Esophagus (tissue), 2 donors: ENCODE data around the gene MTHFD1L. TPM values are rescaled to one million over a fixed set of nuclear protein-coding genes. Genes with fewer than 3 reads are reported as not detected.
"Not testable (repeated sequence)": the region's sequence is repeated elsewhere in the genome, so short reads cannot be mapped to it uniquely, and the experiment has no call there.

ENCODE experiments used
- H3K27ac ChIP-seq, 2 donors: one replicate each; pipeline ENCODE4 v1.5.1; 2013; ENCODE audit warnings: low read depth in 2 of 2, mild to moderate bottlenecking in 2 of 2, inconsistent platforms in 1 of 2, low read length in 1 of 2, moderate library complexity in 1 of 2
- H3K27me3 ChIP-seq, 2 donors: one replicate each; pipeline ENCODE4 v1.6.1; 2013; ENCODE audit warnings: low read length in 2 of 2, control low read depth in 1 of 2, mild to moderate bottlenecking in 1 of 2; ENCODE audit not compliant: insufficient read depth in 2 of 2, control insufficient read depth in 1 of 2
- H3K36me3 ChIP-seq, 2 donors: one replicate each; pipeline ENCODE4 v1.6.1; 2013; ENCODE audit warnings: low read length in 1 of 2; ENCODE audit not compliant: control insufficient read depth in 2 of 2, insufficient read depth in 2 of 2
- H3K4me1 ChIP-seq, 2 donors: one replicate each; pipeline ENCODE4 v1.6.1; 2013; ENCODE audit warnings: low read length in 1 of 2; ENCODE audit not compliant: control insufficient read depth in 2 of 2, insufficient read depth in 2 of 2
- H3K4me3 ChIP-seq, 2 donors: one replicate each; pipeline ENCODE4 v1.5.1; 2013; ENCODE audit warnings: low read length in 2 of 2, mild to moderate bottlenecking in 2 of 2, low read depth in 1 of 2, moderate library complexity in 1 of 2
- H3K9me3 ChIP-seq, 2 donors: one replicate each; pipeline ENCODE4 v1.6.1; 2013; ENCODE audit warnings: mild to moderate bottlenecking in 2 of 2, low read depth in 1 of 2, low read length in 1 of 2, moderate library complexity in 1 of 2; ENCODE audit not compliant: control insufficient read depth in 2 of 2, insufficient read depth in 1 of 2
- WGBS, 2 donors: extraction: QIAGEN DNeasy Blood & Tissue Kit; methylation state at CpG; one replicate each; pipeline ENCODE4 v1.1.7; 2013; 5-methylcytosine and 5-hydroxymethylcytosine counted together
- polyA plus RNA-seq, 2 donors: library from polyadenylated mRNA; stranded (reverse); fragments of 200-250 nt; gene quantifications; one replicate each; pipeline ENCODE4 v1.2.3, GENCODE V29; 2013
- donor health status: healthy with polysubstance abuse.
- donor health status: Bipolar disorder and iron deficiency.

Gene MTHFD1L
- polyA plus RNA-seq, 2 donors: 1.6 to 4.1 TPM

DNA sequence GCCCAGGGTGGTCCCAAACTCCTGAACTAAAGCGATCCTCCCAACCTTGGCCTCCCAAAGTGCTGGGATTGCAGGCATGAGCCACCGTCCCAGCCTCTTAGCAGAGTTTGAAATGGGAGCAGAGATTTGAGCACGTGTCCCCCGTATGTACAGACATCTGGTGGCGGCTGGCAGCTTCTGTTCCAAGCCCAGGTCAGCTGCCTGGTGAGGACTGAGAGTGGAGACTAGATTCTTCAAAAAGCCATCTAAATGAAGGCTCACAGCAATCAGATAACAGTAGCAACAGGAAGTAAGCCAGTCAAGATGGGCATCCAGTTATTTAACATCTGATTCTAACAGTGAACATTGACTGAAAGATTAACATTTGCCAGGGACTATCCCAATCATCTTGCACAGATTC lies 246.2 kb downstream of the MTHFD1L start:
- H3K36me3 ChIP-seq: no peaks in the 10 kb centered on the region
- H3K4me1 ChIP-seq: no peaks in the 10 kb centered on the region
- WGBS, 2 donors: 79 to 90% methylated on average over 5 of the region's 5 CpGs
- no peak overlapping the region for H3K27ac ChIP-seq
- H3K4me3 ChIP-seq: no peak overlapping the region
- H3K27me3 ChIP-seq: no peaks in the 10 kb centered on the region
- no peaks in the 10 kb centered on the region for H3K9me3 ChIP-seq

DNA sequence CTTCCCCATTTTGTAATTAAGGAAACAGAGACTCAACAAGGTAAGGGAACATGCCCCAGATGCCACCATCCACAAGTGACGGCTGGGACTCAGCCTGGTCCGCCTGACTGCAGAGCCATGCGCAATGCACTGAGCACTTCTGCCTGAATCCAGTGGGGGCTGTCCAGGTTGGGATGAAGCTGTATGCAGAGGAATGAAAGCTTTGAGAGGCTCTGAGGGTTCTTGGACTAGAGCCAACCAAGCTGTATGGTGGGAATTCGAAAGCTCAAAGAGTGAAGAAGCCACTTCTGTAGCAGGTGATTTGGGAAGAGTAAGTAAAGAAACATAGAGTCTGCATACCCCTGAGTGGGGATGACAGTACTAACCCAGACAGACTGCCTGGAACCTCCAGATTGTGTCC lies 246.6 kb downstream of the MTHFD1L start:
- Histone ChIP-seq H3K27me3 (no peaks in the 10 kb centered on the region), H3K27ac (no peak overlapping the region), H3K4me3 (no peak overlapping the region), H3K36me3 (no peaks in the 10 kb centered on the region), H3K9me3 (no peaks in the 10 kb centered on the region), H3K4me1 (no peaks in the 10 kb centered on the region)
- WGBS, 2 donors: 84 to 88% methylated on average over 4 of the region's 4 CpGs

DNA sequence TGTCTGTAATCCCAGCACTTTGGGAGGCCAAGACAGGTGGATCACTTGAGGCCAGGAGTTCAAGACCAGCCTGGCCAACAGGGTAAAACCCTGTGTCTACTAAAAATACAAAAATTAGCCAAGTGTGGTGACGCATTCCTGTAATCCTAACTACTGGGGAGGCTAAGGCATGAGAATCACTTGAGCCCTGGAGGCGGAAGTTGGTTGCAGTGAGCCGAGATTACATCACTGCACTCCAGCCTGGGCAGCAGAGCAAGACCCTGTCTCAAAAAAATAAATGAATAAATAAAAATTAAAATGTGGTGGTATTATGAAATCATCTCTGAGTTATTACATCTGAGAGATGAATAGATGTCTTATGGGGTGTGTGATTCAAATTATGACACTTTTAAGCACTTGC lies 247.4 kb downstream of the MTHFD1L start:
- H3K9me3 ChIP-seq, H3K27me3 ChIP-seq, H3K4me3 ChIP-seq, H3K27ac ChIP-seq, H3K4me1 ChIP-seq, H3K36me3 ChIP-seq: not testable (repeated sequence)
- 80 to 90% methylated on average over 3 of the region's 3 CpGs for WGBS, 2 donors

DNA sequence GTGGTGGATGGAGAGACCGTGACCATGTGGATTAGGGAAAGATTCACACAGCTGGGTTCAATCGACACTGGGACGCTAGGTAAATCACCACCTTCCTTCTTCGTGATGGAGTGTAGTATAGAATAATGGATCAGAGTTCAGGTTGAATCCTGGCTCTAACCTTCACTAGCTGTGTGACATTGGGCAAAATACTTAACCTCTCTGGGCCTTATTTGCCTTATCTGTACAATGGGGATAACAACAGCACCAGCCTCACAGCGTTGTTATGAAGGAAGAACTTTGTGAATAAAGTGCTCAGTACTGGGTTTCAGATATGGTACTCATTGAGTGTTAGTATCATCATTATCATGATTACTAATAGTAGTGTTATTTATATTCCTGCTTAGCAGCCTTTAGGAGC lies 248.1 kb downstream of the MTHFD1L start:
- WGBS, 2 donors: 94 to 97% methylated on average over 5 of the region's 5 CpGs
- Histone ChIP-seq H3K4me3 (no peak overlapping the region), H3K36me3 (no peaks in the 10 kb centered on the region), H3K27ac (no peak overlapping the region), H3K4me1 (no peaks in the 10 kb centered on the region), H3K9me3 (no peaks in the 10 kb centered on the region), H3K27me3 (no peaks in the 10 kb centered on the region)

DNA sequence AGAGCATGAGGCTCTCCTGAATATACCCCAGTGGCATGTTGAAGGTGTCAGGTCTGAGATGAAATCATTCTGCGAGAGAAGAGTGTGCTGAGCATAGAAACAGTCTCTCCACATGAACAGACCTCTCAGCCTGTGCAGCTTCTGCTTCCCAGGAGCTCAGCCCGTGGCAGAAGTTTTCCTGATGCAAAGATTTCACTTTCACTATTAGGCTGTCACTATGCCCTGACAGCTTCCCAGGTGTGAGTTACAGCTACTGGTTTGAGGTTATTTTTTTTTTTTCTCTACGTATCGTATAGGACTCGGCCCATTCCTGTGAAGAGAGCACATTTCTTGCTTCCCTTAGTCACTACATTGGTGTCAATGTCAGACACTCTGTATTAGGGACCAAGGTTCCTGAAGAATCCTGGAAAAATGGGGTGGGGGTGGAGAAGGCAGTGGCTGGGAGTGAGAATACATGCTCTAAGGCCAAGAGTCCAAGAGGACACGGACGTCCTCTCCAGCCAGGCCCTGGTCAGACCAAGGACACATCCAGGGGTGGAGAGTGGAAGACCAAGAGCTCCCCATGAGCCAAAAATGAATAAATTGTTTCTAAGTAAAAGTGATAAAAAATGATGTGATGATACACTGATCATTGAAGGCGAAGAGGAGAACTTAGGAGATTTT lies 253.1 kb downstream of the MTHFD1L start:
- no peaks in the 10 kb centered on the region for H3K36me3 ChIP-seq
- 72 to 75% methylated on average over 8 of the region's 8 CpGs for WGBS, 2 donors
- no peaks in the 10 kb centered on the region for H3K27me3 ChIP-seq
- no peaks in the 10 kb centered on the region for H3K9me3 ChIP-seq
- no peaks in the 10 kb centered on the region for H3K4me1 ChIP-seq
- no peak overlapping the region for H3K4me3 ChIP-seq
- no peak overlapping the region for H3K27ac ChIP-seq

DNA sequence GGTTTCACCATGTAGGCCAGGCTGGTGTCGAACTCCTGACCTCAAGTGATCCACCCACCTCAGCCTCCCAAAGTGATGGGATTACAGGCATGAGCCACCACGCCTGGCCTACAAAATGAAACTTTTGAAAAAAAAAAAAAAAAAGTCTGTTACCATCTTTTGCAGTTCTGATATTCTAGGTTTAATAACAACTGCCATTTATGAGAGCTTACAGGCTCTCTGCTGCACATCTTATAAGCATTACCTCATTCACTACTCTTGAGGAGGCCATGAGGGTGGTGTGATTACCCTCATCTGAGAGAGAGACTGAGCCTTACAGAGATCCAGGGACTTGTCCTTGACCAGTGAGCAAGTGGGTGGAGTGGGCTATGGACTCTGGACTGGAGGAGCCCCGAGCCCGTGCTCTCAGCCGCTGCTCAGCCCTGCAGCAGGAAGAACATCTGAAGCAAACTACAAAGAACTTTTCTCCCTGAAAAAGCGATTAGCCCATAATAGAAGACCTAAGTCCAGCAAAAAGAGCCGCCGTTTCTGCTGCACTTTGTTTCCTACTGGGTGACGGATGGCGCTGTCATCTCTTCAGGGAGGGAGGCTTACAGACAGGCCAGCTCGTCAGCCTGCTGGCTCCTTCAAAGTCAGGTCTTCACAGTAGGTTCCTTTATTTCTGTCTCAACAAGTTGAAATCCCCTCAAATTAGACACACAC lies 254.5 kb downstream of the MTHFD1L start:
- Histone ChIP-seq H3K27me3 (no peaks in the 10 kb centered on the region), H3K36me3 (no peaks in the 10 kb centered on the region), H3K4me3 (no peak overlapping the region), H3K4me1 (no peaks in the 10 kb centered on the region), H3K27ac (no peak overlapping the region), H3K9me3 (no peaks in the 10 kb centered on the region)
- 83 to 87% methylated on average over 11 of the region's 11 CpGs for WGBS, 2 donors

DNA sequence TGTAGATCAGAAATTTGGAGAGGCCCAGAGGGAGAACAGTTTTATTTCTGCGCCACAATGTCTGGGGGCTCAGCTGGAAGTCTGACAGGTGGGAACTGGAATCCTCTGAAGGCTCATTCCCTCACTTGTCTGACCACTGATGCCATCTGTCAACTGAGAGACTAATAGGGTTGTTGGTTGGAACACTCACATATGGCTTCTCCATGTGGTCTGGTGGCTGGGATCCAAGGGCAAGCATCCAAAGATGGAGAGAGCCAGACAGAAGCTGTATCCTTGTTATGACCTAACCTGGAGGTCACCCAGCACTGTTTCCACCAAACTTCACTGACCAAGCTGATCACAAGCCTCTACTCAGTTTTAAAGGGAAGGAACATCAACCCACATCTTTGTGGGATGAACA lies 256.4 kb downstream of the MTHFD1L start:
- H3K9me3 ChIP-seq: no peaks in the 10 kb centered on the region
- H3K27me3 ChIP-seq: no peaks in the 10 kb centered on the region
- H3K4me1 ChIP-seq: no peaks in the 10 kb centered on the region
- H3K27ac ChIP-seq: no peak overlapping the region
- 84 to 89% methylated on average over 1 of the region's 1 CpG for WGBS, 2 donors
- no peak overlapping the region for H3K4me3 ChIP-seq
- no peaks in the 10 kb centered on the region for H3K36me3 ChIP-seq

DNA sequence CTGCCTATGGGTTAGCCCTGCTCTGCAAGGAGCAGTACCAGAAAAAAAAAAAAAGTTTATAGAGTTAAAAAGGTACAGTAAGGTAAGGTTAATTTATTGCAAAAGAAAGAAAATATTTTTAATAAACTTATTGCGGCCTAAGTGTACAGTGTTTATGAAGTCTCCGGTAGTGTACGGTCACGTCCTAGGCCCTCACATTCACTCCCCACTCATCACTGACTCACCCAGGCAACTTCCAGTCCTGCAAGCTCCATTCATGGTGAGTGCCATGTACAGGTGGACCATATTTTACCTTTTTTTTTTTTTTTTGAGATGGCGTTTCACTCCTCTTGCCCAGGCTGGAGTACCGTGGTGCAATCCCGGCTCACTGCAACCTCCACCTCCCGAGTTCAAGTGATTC lies 258.1 kb downstream of the MTHFD1L start:
- H3K4me1 ChIP-seq, H3K36me3 ChIP-seq, H3K27me3 ChIP-seq, H3K27ac ChIP-seq, H3K9me3 ChIP-seq, H3K4me3 ChIP-seq: not testable (repeated sequence)
- 91 to 92% methylated on average over 8 of the region's 8 CpGs for WGBS, 2 donors

DNA sequence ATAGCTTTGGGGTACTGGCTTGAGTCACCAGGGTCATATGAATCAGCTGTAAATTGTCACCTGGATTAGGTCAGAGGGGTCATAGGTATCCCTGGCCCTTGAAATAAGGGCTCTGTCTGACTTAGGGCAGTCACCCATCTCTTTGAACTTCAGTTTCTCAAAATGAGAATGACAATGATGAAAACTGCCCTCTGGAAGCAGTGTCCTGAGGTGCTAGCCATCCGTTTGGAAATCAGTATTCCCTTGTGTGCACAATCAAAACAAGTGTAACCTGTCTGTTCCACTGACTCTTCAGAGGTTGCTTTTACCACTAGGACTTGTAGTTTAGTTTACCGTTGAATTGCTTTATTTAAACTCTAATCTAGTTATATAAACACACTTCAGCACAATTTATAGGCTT lies 259.7 kb downstream of the MTHFD1L start:
- not testable (repeated sequence) for H3K4me1 ChIP-seq, H3K4me3 ChIP-seq, H3K27ac ChIP-seq, H3K36me3 ChIP-seq, H3K27me3 ChIP-seq, H3K9me3 ChIP-seq
- 29 to 32% methylated on average over 2 of the region's 2 CpGs for WGBS, 2 donors
